Thoracic aorta (tissue), 2 donors: Measurements from ENCODE around the gene PARP16. TPM values are rescaled to one million over a fixed set of nuclear protein-coding genes. Genes with fewer than 3 reads are reported as not detected.

Experiments used
- ATAC-seq: fragments of 150-250 bp; one replicate; pipeline ENCODE4 v1.8.0; 2017; ENCODE audit warnings: low read depth; ENCODE audit not compliant: insufficient number of reproducible peaks, low FRiP score
- DNase-seq: peaks from one replicate; pipeline ENCODE4 v3.0.0-alpha.2; 2020; ENCODE audit warnings: low spot score
- H3K27ac ChIP-seq, 2 donors: fragments of 200-600 bp; sonication (generic); 1 replicate in 1 of 2; 2 replicates in 1 of 2; pipeline ENCODE4 v1.5.1; 2016; ENCODE audit warnings: mild to moderate bottlenecking in 2 of 2, moderate library complexity in 2 of 2
- H3K27me3 ChIP-seq: fragments of 200-600 bp; sonication (generic); replicated peaks from 2 replicates; pipeline ENCODE4 v1.6.0; 2016; ENCODE audit warnings: mild to moderate bottlenecking; ENCODE audit not compliant: insufficient read depth
- H3K36me3 ChIP-seq: fragments of 200-600 bp; sonication (generic); one replicate; pipeline ENCODE4 v1.5.1; 2016
- H3K4me1 ChIP-seq, 2 donors: fragments of 200-600 bp; sonication (generic); 1 replicate in 1 of 2; 2 replicates in 1 of 2; pipeline versions ENCODE4 v1.5.1 to v1.6.0; 2016; ENCODE audit warnings: low read depth in 2 of 2, mild to moderate bottlenecking in 1 of 2; ENCODE audit not compliant: control insufficient read depth in 1 of 2
- H3K4me3 ChIP-seq: fragments of 200-600 bp; sonication (generic); 2 replicates; pipeline ENCODE4 v1.5.1; 2016; ENCODE audit warnings: mild to moderate bottlenecking
- H3K9me3 ChIP-seq: fragments of 200-600 bp; sonication (generic); 2 replicates; pipeline ENCODE4 v1.5.1; 2016
- CTCF ChIP-seq: fragments of 200-600 bp; sonication (generic); IDR thresholded peaks from one replicate; pipeline ENCODE4 v1.5.1; 2019; ENCODE audit warnings: antibody characterized with exemption
- total RNA-seq, 2 donors: library from RNA; depleted of rRNA; stranded (reverse); fragments of >200 nt; gene quantifications; one replicate each; pipeline versions ENCODE4 v1.1.0 to v1.2.3, GENCODE V29; 2016

PARP16 gene
- total RNA-seq, 2 donors from 2014 or later = 7.2 to 15.4 TPM

- Histone ChIP-seq H3K36me3 (no peaks in the 10 kb centered on the region), H3K4me3 (no peak overlapping the region), H3K9me3 (no peaks in the 10 kb centered on the region), H3K4me1 (no peaks in the 10 kb centered on the region), H3K27me3 (no peaks in the 10 kb centered on the region), H3K27ac (no peak overlapping the region)
- DNase-seq (no peak), ATAC-seq (no peak)
- TF ChIP-seq CTCF = no peak
Observed at GRCh38 chr15:65211482-65211982, 75.2 kb downstream of the PARP16 start.

GRCh38 chr15:65210770-65211481, 75.8 kb downstream of the PARP16 start, which contains the start of gene CILP:
TSS of gene CILP (minus strand) at chr15:65211473. CDS start at chr15:65209755, 1,718 bp downstream.
- no peak within 1 kb of the TSS for H3K4me3 ChIP-seq
- H3K27ac ChIP-seq = no peak within 1 kb of the TSS
- no peaks in the 10 kb centered on the region for H3K27me3 ChIP-seq
- DNase-seq (no peak), ATAC-seq (no peak)
- H3K9me3 ChIP-seq = no peaks in the 10 kb centered on the region
- H3K36me3 ChIP-seq = no peaks in the 10 kb centered on the region
- TF ChIP-seq CTCF = no peak
- no peaks in the 10 kb centered on the region for H3K4me1 ChIP-seq

DNA sequence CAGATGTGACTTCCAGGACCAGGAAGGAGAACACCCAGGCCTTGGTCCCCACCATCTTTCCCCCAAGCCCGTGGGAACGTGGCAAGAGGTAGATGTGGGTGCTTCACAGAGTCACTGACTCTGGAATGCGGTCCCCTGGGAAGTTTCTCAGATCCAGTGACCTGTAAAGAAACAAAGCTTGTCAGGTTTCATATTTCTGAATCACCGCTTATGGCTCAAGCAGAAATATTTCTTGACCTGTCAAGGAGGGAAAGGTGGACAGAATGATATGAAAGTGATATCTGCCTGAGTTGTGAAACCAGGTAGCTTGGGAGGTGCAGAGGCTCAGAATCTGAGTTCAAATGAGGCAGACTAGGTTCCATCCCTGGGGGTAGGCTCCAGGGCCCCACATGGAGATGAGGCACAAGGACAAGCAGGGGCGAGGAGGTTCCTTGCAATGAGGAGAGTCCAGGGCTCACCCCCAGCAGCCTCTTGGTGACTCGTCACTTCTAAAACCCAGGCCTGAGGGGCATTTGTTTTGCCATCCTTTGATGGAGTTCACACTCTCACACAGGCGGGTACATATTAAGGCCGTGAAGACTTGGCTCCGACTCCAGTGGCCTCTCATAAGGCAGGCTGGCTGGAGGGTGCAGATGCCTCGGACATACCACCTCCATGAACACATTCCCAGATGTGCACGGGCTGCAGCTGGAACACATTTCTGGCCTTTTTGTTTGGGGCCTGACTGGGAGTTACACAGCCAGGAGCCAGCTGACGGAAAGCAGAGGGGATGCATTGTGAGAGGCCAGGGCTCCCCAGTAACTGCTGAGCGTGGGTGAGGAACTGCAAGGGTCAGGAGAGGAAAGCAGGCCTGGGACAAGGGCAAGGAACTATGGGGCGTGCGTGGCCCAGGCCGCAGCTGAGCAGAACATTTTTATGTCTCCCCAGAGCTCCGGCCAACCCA, 76.7 kb downstream of the PARP16 start:
- no peak for TF ChIP-seq CTCF
- DNase-seq (no peak), ATAC-seq (no peak)
- Histone ChIP-seq H3K9me3 (no peaks in the 10 kb centered on the region), H3K4me1 (no peaks in the 10 kb centered on the region), H3K4me3 (no peak overlapping the region), H3K36me3 (no peaks in the 10 kb centered on the region), H3K27me3 (no peaks in the 10 kb centered on the region), H3K27ac (no peak overlapping the region)

DNA sequence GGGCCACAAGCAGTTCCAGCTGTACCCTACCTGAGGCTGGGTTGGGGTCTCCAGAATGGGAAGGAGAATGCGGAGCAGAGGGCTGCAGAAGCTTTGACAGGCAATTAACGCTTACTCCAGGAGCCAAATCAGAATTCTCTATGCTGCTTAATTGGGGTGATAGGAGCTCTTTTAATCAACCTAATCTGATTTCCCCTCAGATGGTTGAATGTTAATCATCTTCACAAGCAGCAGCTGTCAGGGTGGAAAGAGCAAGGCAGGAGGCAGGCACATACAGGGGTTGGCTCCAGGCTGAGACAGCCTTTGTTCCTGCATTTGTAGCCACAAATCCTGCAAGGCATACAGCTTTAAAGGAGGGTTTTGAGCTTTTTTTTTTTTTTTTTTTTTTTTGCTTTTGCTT, 78.0 kb downstream of the PARP16 start:
- ATAC-seq (no peak), DNase-seq (no peak)
- H3K4me3 ChIP-seq = no peak overlapping the region
- H3K36me3 ChIP-seq = no peaks in the 10 kb centered on the region
- no peak overlapping the region for H3K27ac ChIP-seq
- no peaks in the 10 kb centered on the region for H3K27me3 ChIP-seq
- H3K4me1 ChIP-seq = no peaks in the 10 kb centered on the region
- no peak for TF ChIP-seq CTCF
- H3K9me3 ChIP-seq = no peaks in the 10 kb centered on the region

Other genes starting within 250 kb of the PARP16 start
- gene SLC51B, start 241.5 kb downstream of the PARP16 start, total RNA-seq = not detected
- 100 to 1,000 TPM; 211 to 324 TPM for gene RASL12, start 218.9 kb downstream of the PARP16 start, total RNA-seq
- 1 to 10 TPM in 1 of 2 donors, under 1 TPM in 1; 0.63 to 3.1 TPM for gene KBTBD13, start 210.1 kb downstream of the PARP16 start, total RNA-seq
- gene UBAP1L, start 171.7 kb downstream of the PARP16 start, total RNA-seq = 10 to 100 TPM in 1 of 2 donors, 1 to 10 TPM in 1; 3.7 to 11.0 TPM
- 10 to 100 TPM; 18.5 to 26.7 TPM for gene PDCD7, start 153.1 kb downstream of the PARP16 start, total RNA-seq
- 10 to 100 TPM; 19.8 to 50.5 TPM for gene CLPX, start 101.5 kb downstream of the PARP16 start, total RNA-seq
- 10 to 100 TPM in 1 of 2 donors, 1 to 10 TPM in 1; 8.5 to 15.8 TPM for gene CILP, start 75.4 kb downstream of the PARP16 start, total RNA-seq
- not detected for gene RNU5A-1, start 9.2 kb upstream of the PARP16 start, total RNA-seq
- gene RNU5B-1, start 17.8 kb upstream of the PARP16 start, total RNA-seq = not detected
- not detected for gene IGDCC3, start 91.1 kb upstream of the PARP16 start, total RNA-seq
- 1 to 10 TPM in 1 of 2 donors, under 1 TPM in 1; 0.95 to 2.8 TPM for gene IGDCC4, start 136.1 kb upstream of the PARP16 start, total RNA-seq
- gene DPP8, start 230.8 kb upstream of the PARP16 start, total RNA-seq = 10 to 100 TPM; 38.3 to 58.0 TPM
- gene HACD3, start 243.6 kb upstream of the PARP16 start, total RNA-seq = 10 to 100 TPM; 20.0 to 31.0 TPM